ENCODE results near the gene DRAXIN.

The DRAXIN gene

DNA sequence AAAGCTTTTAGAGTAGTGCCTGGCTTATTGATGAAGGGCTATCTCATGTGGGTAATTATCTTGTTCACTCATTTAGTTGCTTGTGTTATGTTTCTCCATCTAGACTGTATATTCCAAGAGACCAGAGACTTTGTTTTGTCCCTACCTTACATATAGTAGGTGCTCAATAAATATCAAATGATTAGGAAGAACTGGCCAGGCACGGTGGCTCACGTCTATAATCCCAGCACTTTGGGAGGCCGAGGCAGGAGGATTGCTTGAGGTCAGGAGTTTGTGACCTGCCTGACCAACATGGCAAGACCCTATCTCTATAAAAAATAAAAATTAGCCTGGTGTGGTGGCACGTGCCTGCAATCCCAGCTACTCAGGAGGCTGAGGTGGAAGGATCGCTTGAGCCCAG is 46.2 kb upstream of the DRAXIN start:
- Histone ChIP-seq H3K27me3 (ENCODE audit: control insufficient read depth, insufficient read depth, low read length) (no peaks in the 10 kb centered on the region), H3K4me2 (ENCODE audit: low read length) (no peak overlapping the region), H3K4me1 (no peaks in the 10 kb centered on the region)

DNA sequence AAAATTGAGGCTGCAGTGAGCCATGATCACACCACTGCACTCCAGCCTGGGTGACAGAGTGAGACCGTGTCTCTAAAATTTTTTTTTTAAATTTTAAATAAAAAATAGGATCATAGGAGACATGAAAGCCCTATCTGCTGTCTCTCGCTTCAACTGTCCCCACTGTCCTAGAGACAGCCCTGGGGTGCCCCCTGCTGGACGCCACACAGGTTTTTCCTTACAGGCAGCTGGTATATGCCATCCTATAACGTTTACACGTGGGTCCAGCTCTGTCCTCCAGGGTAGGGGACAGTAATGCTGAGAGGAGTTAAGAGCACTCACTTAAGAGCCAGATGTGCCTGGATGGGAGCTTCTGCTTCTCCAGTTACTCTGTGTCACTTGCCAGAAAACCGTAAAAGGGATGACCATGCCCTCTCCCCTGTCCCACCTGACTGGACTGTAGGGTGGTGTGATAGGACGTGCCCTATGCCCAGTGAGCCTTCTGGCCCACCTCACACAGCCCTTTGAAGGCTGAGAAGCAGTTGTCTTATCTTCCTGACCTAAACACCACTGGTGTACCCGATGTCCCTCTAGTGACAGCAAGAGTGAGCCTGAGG is 45.7 kb upstream of the DRAXIN start:
- Histone ChIP-seq H3K36me3 (ENCODE audit: control insufficient read depth, insufficient read depth, low read length) (no peaks in the 10 kb centered on the region), H3K9ac (no peak overlapping the region), H2AFZ (no peak overlapping the region), H3K4me3 (ENCODE audit: low read depth, low read length) (no peak overlapping the region), H3K4me1 (no peaks in the 10 kb centered on the region), H3K27ac (no peak overlapping the region), H3K79me2 (no peaks in the 10 kb centered on the region), H3K4me2 (ENCODE audit: low read length) (no peak overlapping the region), H3K27me3 (ENCODE audit: control insufficient read depth, insufficient read depth, low read length) (no peaks in the 10 kb centered on the region), H3K9me3 (ENCODE audit: control insufficient read depth, low read length) (no peaks in the 10 kb centered on the region)
- TF ChIP-seq, protein P1, sequence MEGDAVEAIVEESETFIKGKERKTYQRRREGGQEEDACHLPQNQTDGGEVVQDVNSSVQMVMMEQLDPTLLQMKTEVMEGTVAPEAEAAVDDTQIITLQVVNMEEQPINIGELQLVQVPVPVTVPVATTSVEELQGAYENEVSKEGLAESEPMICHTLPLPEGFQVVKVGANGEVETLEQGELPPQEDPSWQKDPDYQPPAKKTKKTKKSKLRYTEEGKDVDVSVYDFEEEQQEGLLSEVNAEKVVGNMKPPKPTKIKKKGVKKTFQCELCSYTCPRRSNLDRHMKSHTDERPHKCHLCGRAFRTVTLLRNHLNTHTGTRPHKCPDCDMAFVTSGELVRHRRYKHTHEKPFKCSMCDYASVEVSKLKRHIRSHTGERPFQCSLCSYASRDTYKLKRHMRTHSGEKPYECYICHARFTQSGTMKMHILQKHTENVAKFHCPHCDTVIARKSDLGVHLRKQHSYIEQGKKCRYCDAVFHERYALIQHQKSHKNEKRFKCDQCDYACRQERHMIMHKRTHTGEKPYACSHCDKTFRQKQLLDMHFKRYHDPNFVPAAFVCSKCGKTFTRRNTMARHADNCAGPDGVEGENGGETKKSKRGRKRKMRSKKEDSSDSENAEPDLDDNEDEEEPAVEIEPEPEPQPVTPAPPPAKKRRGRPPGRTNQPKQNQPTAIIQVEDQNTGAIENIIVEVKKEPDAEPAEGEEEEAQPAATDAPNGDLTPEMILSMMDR (IDR thresholded peaks at IDR 0.05) = peak; percentile 57

More for the DNA sequence above, 46.2 kb upstream of the DRAXIN start:
- Histone ChIP-seq H3K36me3 (ENCODE audit: control insufficient read depth, insufficient read depth, low read length) (no peaks in the 10 kb centered on the region), H3K27ac (no peak overlapping the region), H3K9ac (no peak overlapping the region), H3K9me3 (ENCODE audit: control insufficient read depth, low read length) (no peaks in the 10 kb centered on the region), H3K4me3 (ENCODE audit: low read depth, low read length) (no peak overlapping the region), H2AFZ (no peak overlapping the region), H3K79me2 (no peaks in the 10 kb centered on the region)
- TF ChIP-seq, protein P1 (IDR thresholded peaks at IDR 0.05) = no peak

DNA sequence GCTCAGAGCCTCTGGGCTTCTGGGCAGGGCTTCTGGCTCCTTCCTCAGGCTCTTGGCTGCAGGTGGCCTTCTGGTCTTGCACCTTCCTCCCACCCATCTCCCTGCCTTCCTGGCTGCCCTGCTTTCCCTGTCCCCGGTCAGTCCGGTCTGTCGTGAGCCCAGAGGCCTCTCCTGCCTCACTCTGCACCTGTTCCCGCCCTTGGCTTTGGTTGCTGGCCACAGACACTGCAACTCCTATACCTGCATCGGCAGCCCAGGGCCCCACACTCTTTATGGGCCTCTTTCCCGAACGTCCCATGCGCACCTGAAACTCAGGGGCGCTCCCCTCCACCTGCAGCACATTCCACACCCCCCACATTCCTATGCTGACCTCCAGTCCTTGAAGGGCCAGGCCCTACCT is 45.2 kb upstream of the DRAXIN start:
- Histone ChIP-seq H3K4me3 (ENCODE audit: low read depth, low read length) (no peak overlapping the region), H3K27me3 (ENCODE audit: control insufficient read depth, insufficient read depth, low read length) (no peaks in the 10 kb centered on the region), H3K79me2 (no peaks in the 10 kb centered on the region), H3K36me3 (ENCODE audit: control insufficient read depth, insufficient read depth, low read length) (no peaks in the 10 kb centered on the region), H3K27ac (no peak overlapping the region), H3K9ac (no peak overlapping the region), H2AFZ (no peak overlapping the region), H3K4me2 (ENCODE audit: low read length) (no peak overlapping the region), H3K9me3 (ENCODE audit: control insufficient read depth, low read length) (no peaks in the 10 kb centered on the region), H3K4me1 (no peaks in the 10 kb centered on the region)
- TF ChIP-seq, protein P1 (IDR thresholded peaks at IDR 0.05) = no peak

DNA sequence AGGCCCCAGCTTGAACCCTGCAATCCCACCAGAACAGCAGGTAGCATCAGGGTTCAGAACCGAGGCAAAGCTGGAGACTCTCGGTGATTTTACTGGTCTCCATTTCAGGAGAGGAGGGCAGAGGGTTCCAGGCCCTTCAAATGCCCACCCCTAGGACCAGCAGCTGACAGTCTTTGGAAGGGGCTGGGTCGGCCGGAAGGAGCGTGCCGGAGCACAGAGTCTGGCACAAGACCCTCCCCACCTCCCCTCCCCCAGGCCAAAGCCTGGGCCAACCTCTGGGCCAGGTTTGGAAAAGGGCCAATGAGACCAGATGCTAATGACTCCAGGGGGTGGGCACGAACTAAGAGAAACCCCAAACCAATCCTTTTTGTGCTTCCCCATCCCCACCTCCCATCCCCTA is 44.2 kb upstream of the DRAXIN start:
- Histone ChIP-seq H3K9me3 (ENCODE audit: control insufficient read depth, low read length) (no peaks in the 10 kb centered on the region), H2AFZ (no peak overlapping the region), H3K27ac (no peak overlapping the region), H3K27me3 (ENCODE audit: control insufficient read depth, insufficient read depth, low read length) (no peaks in the 10 kb centered on the region), H3K79me2 (no peaks in the 10 kb centered on the region), H3K4me1 (no peaks in the 10 kb centered on the region), H3K9ac (no peak overlapping the region), H3K4me2 (ENCODE audit: low read length) (no peak overlapping the region), H3K36me3 (ENCODE audit: control insufficient read depth, insufficient read depth, low read length) (no peaks in the 10 kb centered on the region), H3K4me3 (ENCODE audit: low read depth, low read length) (no peak overlapping the region)
- TF ChIP-seq, protein P1 (IDR thresholded peaks at IDR 0.05) = no peak

DNA sequence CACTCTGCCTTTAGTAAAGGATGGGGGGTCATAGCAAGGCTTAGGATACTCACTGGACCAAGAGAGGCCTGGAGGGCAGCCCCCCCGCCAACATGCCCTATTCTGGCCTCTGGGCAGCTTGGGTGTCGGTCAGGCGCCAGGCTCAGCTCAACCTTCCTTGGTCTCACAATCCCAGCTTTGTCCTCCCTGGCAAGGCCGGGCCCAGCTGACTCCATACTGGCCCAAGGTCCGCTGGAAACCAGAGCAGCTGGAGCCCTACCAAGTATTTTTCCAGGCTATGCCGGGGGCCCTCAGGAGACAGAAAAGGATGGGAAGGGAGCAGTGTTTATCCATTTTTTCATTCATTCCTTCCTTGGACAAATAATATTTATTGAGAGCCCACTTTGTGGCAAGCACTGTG is 43.5 kb upstream of the DRAXIN start:
- Histone ChIP-seq H3K9me3 (ENCODE audit: control insufficient read depth, low read length) (no peaks in the 10 kb centered on the region), H3K4me3 (ENCODE audit: low read depth, low read length) (no peak overlapping the region), H3K27me3 (ENCODE audit: control insufficient read depth, insufficient read depth, low read length) (no peaks in the 10 kb centered on the region), H3K79me2 (no peaks in the 10 kb centered on the region), H3K4me2 (ENCODE audit: low read length) (no peak overlapping the region), H2AFZ (no peak overlapping the region), H3K4me1 (no peaks in the 10 kb centered on the region), H3K36me3 (ENCODE audit: control insufficient read depth, insufficient read depth, low read length) (no peaks in the 10 kb centered on the region), H3K27ac (no peak overlapping the region), H3K9ac (no peak overlapping the region)
- TF ChIP-seq, protein P1 (IDR thresholded peaks at IDR 0.05) = no peak
